GM19452 (cell line): Measurements from ENCODE around the gene PUS10.
"Not testable (repeated sequence)": the region's sequence is repeated elsewhere in the genome, so short reads cannot be mapped to it uniquely, and the experiment has no call there.

Experiments used
- ATAC-seq: cut with Tn5 transposase; IDR thresholded peaks from one replicate; pipeline ENCODE4 v1.9.1; 2021; ENCODE audit not compliant: unreplicated experiment

PUS10 gene, protein sequence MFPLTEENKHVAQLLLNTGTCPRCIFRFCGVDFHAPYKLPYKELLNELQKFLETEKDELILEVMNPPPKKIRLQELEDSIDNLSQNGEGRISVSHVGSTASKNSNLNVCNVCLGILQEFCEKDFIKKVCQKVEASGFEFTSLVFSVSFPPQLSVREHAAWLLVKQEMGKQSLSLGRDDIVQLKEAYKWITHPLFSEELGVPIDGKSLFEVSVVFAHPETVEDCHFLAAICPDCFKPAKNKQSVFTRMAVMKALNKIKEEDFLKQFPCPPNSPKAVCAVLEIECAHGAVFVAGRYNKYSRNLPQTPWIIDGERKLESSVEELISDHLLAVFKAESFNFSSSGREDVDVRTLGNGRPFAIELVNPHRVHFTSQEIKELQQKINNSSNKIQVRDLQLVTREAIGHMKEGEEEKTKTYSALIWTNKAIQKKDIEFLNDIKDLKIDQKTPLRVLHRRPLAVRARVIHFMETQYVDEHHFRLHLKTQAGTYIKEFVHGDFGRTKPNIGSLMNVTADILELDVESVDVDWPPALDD

DNA sequence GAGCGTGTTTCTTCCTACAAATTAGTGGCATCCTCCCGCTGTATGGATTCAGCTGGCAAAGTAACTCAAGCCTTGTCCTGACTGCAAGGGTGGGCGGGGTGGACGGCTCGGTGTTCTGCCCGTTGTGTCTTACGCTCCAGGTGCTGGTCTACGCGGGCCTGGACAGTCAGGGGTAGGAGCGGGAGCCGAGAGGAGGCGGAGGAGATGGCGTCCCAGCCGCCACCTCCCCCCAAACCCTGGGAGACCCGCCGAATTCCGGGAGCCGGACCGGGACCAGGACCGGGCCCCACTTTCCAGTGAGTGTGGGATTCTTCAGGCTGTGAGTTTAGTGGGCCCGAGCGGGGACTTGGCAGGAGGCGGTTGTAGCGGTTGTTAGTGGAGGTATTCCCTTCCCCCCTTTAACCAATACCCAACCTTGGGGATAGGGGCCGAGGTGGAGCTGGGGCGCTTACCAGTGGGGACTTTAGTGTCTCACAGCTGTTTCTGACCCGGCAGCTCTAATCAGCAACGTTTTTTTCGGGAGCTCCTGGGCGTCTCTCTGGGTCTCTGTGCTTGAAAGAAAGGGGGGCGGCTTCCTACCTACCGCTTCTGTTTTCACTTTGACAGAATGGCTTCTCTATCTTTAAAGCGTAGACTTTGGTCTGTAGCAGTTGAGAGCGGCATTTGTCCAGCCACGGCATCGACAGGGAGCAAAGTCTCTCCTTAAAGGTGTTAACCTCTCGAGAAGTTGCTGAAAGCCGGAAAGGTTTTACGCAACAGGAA lies at the start of gene PUS10, which contains the start of gene PEX13:
Gene PUS10 (minus strand): TSS at position 700 of the 762 bp plus-strand sequence. CDS start 6,365 bp downstream, outside the sequence.
Gene PEX13 (plus strand): TSS at position 165 of the 762 bp plus-strand sequence. CDS start 40 bp downstream, at position 205.
- ATAC-seq: peak; percentile 62

DNA sequence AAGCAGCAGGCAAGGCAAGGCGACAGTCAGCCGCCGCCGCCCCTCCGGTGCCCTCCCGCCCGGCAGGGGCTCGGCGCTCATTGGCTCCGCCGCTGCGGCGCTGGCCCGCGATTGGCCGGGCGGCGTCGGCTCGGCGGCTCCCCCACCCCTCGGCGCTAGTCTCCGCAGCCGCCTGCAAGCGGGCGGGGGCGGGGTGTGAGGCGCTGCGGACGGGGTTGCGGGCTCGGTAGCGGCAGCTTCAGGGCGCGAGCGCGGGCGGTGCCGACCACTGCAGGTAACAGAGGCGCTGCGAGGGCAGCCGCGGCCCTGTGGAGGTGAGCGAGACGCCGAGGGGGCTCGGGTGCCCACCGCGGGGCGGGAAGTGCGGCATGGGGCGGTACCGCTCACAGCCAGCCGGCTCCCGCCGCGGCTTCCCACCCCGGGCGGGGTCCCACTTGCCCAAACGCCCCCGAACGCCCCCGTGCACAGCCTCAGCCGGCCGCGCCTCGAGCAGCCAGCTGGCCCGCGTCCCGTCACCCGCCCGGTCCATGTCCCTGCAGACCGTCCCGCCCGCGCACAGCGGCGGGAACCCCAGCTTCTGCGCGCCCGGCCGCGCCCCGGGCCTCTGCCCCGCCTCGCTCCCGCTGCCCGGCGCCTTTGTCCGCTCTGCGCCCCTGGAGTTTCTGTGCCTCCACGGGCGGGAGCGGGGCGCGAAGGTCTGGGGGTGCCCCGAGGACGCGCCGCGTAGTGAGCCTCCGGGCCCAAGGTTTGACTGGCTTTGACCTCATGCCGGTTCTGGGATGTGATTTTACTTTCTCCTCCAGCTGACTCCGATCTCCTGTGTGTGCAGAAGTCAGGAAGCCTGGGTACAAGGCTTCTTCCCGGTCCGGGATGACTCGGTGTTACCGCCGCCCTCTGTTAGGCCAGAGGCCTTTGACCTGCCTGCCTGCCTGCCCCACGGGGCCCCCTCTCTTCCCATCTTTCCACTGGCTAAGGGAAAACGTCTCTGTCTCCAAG lies 48.0 kb upstream of the PUS10 start, which contains the start of gene SANBR:
Gene SANBR (plus strand): TSS at position 158 of the 996 bp plus-strand sequence. CDS start 4,480 bp downstream, outside the sequence.
- peak; percentile 97 for ATAC-seq

DNA sequence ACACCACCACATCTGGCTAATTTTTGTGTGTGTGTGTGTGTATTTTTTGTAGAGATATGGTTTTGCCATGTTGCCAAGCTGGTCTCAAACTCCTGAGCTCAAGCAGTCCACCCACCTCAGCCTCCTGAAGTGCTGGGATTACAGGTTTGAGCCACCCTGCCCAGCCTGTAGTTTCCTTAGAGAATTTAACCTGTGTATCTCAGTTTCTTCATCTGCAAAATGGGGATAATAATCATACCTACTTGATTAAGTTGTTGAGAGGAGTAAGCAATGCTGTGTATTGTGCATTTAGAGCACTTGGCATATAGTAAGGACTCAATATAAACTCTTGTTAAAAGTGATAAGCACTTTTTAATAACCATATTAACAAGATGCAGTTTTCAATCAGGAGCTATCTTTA lies 41.3 kb upstream of the PUS10 start:
- ATAC-seq: no peak

DNA sequence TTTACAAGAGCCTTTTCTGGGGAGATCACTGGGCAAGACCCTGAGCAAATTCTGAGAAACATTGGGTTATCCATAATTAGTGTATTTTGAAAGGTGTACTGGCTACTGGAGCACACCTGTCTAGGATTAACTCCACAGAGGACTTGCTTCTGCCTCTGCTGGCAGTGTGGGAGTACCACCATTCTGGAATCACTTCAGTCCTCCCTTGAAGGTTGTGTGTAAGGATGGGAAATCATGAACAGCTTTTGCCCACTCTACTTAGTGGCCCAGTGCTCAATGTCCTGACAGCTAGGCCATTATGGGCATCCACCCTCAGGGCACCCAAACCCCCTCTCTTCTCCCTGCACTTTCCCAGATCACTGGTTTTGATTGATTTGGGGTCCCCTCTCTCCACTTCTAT lies 39.5 kb upstream of the PUS10 start:
- no peak for ATAC-seq

DNA sequence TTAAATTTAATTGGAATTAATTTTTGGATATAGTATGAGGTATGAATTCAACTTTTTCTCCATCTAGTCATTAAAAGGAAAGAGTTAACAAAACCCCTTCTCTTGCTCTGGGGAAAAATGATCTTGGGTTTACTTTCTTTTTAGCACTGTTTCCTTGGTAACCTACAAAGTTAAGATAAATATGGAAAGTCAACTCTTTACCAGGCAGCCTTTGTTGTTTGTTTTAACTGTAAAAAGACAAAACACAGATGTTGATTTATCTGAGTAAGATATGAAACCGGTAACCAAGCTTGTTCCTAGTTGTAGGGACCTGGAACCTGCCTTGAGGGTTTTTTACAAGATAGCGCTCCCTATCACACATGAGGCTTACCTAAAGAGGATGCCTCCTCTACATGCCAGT lies 37.5 kb upstream of the PUS10 start:
- no peak for ATAC-seq

DNA sequence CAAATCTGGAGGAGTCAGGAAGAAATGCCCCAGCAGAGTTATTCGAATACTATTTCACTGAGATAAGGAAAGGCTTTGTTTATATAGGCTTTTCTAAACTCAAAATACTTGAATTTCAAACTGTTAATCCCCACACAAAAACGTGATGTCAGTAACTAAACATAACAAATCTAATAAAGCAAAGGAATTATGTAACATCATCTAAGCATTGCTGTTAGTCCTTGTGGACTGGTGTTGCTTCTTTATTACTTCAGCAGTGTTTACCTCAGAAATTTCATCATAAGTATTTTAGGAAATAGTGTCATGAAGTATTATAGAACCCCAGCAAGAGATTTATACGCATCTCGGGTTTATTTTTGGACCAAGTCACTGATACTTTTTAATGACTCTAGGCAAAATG lies 27.9 kb upstream of the PUS10 start:
- ATAC-seq: no peak

DNA sequence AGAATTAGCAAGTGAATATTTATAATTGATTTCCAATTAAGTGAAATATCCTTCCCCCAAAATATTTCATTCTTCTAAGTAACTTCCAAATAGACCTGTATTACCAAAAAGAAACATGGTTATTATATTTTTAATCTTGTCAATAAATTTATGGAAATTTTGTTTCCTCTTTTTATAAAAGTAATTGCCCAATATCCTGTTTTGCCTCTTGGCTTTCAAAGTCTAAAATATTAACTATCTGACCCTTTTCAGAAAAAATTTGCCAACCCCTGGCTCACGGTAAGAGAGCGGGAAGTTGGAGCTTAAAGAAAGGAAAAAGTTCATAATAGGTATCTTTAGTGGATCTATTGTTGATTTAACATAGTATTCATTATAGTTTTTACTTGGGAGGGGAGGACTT lies 27.2 kb upstream of the PUS10 start:
- no peak for ATAC-seq

DNA sequence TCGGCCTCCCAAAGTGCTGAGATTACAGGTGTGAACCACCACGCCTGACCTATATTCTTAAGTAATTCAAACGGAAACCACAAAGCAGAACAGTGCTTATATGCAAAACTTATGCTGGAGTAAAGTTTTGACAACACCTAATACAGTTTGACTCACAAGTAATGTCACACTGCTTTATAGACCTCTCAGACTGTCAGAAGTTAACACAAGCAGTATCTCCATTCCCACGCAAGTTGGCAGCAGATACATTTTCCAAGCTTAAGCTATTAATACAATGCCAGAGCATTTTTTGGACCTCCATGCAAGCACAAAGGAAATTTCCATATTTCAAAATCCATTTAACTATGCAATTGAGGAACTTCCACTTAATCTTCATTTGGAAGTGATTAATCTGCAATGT lies 26.6 kb upstream of the PUS10 start:
- no peak for ATAC-seq

DNA sequence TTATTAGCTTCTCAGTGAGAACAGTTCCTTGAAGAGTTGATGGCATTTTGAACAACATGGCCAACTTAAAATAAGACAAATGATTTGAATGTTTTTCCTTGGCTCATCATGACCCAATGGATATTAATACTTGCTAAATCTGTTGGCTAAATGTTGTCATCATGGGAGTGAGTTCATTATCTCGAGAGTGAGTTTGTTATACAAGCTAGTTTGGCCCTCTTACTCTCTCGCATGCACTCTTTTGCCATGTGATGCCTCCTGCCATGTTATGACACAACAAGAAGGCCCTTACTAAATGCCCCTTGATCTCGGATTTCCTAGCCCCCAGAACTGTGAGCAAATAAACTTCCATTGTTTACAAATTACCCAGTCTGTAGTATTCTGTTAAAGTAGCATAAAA lies 24.8 kb upstream of the PUS10 start:
- no peak for ATAC-seq

DNA sequence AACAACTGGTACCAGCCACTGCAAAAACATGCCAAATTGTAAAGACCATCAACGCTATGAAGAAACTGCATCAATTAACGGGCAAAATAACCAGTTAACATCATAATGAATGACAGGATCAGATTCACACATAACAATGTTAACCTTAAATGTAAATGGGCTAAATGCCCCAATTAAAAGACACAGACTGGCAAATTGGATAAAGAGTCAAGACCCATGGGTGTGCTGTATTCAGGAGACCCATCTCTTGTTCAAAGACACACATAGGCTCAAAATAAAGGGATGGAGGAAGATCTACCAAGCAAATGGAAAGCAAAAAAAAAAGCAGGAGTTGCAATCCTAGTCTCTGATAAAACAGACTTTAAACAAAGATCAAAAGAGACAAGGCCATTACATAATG lies 18.6 kb upstream of the PUS10 start:
- not testable (repeated sequence) for ATAC-seq

DNA sequence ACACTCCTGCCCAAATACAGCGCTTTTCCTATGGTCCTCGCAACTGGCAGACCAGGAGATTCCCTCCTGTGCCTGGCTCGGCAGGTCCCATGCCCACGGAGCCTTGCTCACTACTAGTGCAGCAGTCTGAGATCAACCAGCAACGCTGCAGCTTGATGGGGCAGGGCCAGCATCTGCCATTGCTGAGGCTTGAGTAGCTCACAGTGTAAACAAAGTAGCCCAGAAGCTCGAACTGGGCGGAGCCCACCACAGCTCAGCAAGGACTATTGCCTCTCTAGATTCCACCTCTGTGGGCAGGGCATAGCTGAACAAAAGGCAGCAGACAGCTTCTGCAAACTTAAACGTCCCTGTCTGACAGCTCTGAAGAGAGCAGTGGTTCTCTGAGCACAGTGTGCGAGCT lies 16.5 kb upstream of the PUS10 start:
- not testable (repeated sequence) for ATAC-seq

DNA sequence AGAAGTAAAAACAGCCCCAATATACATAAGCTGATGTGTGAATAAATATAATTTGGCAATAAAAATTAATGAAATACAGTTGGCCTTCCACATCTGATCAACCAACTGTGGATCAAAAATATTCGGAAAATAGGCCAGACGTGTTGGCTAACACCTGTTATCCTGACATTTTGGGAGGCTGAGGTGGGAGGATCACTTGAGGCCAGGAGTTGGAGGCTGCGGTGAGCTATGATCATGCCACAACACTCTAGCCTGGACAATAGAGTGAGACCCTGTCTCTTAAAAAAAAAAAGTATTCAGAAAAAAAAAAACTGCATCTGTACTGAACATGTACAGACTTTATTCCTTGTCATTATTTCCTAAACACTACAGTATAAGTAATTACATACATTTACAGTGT lies 11.5 kb upstream of the PUS10 start:
- ATAC-seq: no peak

DNA sequence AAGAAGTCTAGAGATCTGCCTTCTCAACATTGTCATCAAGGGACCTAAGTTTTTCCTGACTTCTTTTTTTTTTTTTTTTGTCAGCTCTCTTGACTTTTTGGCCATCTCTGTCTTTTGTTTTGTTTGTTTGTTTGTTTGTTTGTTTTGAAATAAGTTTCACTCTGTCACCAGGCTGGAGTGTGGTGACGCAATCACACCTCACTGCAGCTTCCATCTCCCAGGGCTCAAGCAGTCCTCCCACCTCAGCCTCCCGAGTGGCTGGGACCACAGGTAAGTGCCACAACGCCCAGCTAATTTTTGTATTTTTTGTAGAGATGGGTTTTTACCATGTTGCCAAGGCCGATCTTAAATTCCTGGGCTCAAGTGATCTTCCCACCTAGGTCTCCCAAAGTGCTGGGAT lies 5.6 kb upstream of the PUS10 start:
- no peak for ATAC-seq

DNA sequence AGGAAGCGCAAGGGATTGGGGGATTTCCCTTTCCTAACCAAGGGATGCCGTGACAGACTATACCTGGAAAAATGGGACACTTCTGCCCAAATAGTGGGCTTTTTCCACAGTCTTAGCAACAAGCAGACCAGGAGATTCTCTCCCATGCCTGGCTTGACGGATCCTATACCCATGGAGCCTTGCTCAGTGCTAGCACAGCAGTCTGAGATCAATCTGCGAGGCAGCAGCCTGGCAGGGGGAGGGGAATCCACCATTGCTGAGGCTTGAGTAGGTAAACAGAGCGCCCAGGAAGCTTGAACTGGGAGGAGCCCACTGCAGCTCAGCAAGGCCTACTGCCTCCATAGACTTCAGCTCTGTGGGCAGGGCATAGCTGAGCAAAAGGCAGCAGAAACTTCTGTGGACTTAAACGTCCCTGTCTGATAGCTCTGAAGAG lies 3.2 kb upstream of the PUS10 start:
- no peak for ATAC-seq

DNA sequence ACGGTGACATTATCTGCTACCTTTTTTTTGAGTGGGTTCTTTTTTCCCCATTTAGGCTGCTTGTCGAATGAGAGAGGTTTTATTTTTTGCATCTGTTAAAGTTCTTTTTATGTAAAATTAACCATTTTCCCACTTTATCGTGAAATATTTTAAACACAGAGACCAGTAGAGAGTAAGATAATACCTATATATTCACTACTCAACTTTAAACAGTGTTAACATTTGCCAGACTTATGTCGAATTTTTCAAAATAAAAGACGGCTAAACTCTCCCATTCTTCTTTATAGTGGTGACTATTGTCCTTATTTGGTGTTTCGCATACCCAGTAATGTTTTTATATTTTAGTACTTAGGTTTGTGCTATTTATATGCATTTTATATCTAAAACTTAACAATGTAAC lies 743 bp upstream of the PUS10 start:
- ATAC-seq: no peak

DNA sequence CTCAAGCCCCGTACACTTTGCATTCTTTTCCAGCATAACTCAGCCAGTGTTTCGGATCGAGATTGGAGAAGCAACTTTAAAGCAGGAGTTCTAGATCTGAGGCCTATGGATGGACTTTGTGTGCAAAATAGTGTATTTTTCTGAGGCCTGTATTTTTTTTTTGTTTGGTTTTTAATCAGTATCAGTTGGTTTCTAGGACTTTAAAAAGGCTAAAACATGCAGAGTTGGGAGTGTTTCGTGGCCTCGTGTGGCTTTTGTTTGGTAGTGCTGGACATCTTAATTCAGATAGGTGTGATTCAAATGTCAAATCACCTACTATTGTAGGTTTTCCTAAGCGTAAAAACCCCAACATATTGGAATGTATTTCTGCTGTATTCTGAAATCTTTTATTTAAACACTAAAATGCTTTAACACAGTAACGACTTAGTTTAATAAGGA lies 282 bp upstream of the PUS10 start:
- no peak for ATAC-seq

DNA sequence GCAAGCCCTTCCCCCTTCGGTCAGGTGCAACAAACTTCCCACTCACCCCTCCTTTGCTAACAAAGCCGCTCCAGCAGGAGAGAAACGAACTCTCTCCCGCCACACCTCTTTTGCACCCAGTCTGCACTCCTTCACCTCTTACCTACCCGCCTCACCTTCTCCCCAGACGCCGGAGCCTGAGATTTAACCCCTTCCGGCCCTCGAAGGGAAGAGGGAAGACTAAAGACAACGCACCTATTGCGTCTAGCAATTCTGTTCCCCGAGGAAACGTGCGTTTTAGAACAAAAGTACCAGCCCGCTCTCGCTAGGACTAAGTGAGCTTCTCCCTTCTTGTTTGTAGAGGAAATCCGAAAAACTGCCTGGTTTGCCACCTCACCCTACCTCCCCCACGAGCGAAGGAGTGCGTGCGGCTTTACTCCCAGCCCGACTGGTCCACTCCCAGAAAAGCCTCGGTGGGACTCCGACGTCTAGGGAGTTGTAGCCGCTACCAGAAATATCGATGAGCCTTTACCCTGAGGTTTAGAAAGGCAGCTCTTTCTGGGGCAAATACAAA lies 976 bp downstream of the PUS10 start:
- ATAC-seq: peak; percentile 62

DNA sequence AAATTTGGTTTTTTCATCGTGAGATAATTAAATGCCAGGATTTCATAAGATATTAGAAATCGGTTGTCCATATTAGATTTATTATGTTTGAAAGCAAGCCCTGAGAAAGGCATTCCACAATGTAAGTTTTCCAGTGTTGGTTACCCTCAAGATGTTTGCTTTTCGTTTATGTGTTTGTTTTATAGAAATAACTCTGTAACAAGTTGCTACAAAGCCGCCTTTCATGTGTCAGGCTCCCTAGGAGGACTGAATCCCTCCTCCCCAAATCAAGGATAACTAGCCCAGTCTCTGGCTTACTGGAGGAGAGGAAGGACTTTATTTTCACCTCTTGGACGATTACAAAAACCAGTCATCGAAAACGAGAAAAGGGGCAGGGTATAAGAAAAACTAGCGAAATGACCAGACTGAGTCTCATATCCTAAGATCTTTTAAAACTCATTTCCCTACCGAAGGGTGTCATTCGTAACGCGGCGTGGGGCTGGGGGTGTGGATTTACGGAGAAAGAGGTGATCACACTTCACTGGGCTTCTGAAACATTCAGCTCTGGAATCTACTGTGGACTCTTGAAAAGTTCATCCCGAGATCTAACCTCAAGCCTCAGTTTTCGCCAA lies 1.6 kb downstream of the PUS10 start:
- ATAC-seq: peak; percentile 9

DNA sequence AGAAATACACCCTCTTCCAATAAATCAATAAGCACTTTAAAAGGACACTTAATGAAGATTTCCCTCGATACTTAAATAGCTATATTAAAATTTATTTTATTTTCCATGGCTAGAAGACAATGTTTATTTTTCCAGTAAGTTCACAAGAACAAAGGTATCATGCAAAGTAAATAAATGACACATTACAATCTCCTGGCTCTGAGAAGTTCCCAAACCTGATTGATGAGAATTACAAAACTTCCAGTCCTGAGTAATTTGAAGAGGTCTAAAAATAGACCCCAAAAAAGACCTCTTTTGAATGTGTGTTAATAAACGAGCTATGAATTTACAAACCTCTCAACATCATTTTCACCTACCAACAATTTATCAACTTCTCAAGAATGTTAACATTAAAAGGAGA lies 2.1 kb downstream of the PUS10 start:
- no peak for ATAC-seq

DNA sequence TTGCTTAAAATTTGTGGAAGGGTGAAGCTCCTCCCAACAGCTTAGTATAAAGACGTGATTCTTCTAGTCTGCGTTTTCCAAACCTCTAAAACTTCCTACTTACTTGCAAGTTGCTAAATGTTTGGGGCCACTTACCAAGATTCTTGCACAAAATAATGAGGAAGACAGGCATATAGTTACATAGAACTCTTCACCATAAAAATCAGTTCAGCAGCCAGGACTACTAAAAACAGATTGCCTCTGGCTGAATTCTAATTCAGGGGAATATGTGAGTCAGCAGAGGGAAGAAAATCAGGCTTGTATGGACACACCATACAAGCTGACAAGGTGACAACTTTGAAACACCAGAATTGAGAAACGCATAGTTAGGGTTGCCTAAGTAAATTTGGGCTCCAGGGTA lies 3.3 kb downstream of the PUS10 start:
- no peak for ATAC-seq
